LNCaP clone FGC (cell line): ENCODE measurements around the gene MEGF10.
"Not testable (repeated sequence)": the region's sequence is repeated elsewhere in the genome, so short reads cannot be mapped to it uniquely, and the experiment has no call there.

Source experiments
- DNase-seq: peaks from one replicate; pipeline ENCODE4 v3.0.0-alpha.2; 2011; ENCODE audit warnings: low read depth
- H3K4me3 ChIP-seq: 2 replicates; pipeline ENCODE4 v1.5.1; 2011; ENCODE audit warnings: mild to moderate bottlenecking, low read depth, low read length, control low read depth
- TF ChIP-seq, protein P1 (sequence below): IDR thresholded peaks from 2 replicates; pipeline ENCODE4 v1.5.1; 2012; ENCODE audit warnings: mild to moderate bottlenecking; ENCODE audit not compliant: control insufficient read depth, insufficient read depth; ENCODE audit errors: extremely low read depth

MEGF10 gene

GRCh38 chr5:127316011-127316410 lies 25.4 kb downstream of the MEGF10 start:
- DNase-seq = no peak
- H3K4me3 ChIP-seq = no peak overlapping the region
- TF ChIP-seq, protein P1, sequence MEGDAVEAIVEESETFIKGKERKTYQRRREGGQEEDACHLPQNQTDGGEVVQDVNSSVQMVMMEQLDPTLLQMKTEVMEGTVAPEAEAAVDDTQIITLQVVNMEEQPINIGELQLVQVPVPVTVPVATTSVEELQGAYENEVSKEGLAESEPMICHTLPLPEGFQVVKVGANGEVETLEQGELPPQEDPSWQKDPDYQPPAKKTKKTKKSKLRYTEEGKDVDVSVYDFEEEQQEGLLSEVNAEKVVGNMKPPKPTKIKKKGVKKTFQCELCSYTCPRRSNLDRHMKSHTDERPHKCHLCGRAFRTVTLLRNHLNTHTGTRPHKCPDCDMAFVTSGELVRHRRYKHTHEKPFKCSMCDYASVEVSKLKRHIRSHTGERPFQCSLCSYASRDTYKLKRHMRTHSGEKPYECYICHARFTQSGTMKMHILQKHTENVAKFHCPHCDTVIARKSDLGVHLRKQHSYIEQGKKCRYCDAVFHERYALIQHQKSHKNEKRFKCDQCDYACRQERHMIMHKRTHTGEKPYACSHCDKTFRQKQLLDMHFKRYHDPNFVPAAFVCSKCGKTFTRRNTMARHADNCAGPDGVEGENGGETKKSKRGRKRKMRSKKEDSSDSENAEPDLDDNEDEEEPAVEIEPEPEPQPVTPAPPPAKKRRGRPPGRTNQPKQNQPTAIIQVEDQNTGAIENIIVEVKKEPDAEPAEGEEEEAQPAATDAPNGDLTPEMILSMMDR = no peak

DNA sequence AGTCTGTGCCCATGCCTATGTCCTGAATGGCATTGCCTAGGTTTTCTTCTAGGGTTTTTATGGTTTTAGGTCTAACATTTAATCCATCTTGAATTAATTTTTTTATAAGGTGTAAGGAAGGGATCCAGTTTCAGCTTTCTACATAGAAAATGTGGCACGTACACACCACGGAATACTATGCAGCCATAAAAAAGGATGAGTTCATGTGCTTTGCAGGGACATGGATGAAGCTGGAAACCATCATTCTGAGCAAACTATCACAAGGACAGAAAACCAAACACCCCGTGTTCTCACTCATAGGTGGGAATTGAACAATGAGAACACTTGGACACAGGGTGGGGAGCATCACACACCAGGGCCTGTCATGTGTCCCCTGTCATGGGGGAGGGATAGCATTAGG lies 26.8 kb downstream of the MEGF10 start:
- DNase-seq = not testable (repeated sequence)

GRCh38 chr5:127320032-127320965 lies 29.7 kb downstream of the MEGF10 start:
- TF ChIP-seq, protein P1 = no peak
- no peak for DNase-seq
- H3K4me3 ChIP-seq = no peak overlapping the region

More for the DNA sequence above, 26.8 kb downstream of the MEGF10 start:
- H3K4me3 ChIP-seq = not testable (repeated sequence)

GRCh38 chr5:127321465-127321864 lies 30.9 kb downstream of the MEGF10 start:
- DNase-seq = no peak
- TF ChIP-seq, protein P1 = no peak
- no peak overlapping the region for H3K4me3 ChIP-seq

DNA sequence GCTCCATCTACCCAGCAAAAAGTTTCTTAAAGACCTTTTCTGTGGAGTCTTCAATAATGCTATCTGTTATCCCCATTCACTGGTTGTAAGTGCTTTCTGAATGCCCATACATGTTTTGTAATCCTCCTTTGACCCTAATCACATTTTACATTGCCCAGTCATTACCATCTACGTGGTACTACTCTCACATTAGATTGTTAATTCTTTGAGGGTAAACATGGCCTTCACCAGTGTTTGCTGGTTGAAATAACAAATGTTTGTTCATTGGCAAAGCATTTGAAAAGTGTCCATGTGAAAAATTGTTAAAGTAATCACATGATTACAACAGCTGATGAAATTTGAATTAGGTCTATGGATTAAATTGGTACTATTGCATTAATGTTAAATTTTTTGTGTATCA lies 31.8 kb downstream of the MEGF10 start:
- TF ChIP-seq, protein P1 = no peak
- no peak for DNase-seq
- H3K4me3 ChIP-seq = no peak overlapping the region

DNA sequence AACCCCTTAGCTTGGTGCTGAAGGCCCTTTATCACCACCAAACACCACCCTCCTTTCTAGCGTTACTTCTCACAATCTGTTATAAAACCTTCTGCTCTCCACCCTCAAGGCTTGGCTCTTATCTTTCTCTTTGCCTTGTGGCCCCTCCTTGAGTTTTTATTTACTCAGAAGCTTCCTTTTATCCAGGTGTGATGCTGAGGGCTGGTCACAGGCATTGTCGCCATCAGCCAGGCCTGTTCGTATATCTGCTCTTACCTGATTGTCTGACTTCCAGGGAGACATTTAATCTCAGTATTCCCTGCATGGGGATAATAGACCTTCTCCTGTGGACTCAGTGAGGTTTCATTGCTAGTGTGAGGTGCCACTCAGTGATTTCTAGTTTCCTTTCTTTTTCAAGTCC lies 34.2 kb downstream of the MEGF10 start:
- no peak overlapping the region for H3K4me3 ChIP-seq
- no peak for DNase-seq
- TF ChIP-seq, protein P1 = no peak

GRCh38 chr5:127326431-127326830 lies 35.8 kb downstream of the MEGF10 start:
- no peak overlapping the region for H3K4me3 ChIP-seq

More at GRCh38 chr5:127326431-127326830, 35.8 kb downstream of the MEGF10 start:
- no peak for DNase-seq
- TF ChIP-seq, protein P1 = 0 out of 2 replicates have a peak, but pooled peaks have one; percentile 9
